SH-SY5Y (cell line): ENCODE data around the gene ZBTB20.

Experiments
- GATA2 ChIP-seq: IDR thresholded peaks from 2 replicates; pipeline ENCODE4 v1.6.1; 2011; ENCODE audit warnings: mild to moderate bottlenecking, low read depth, low read length
- GATA3 ChIP-seq: IDR thresholded peaks from 2 replicates; pipeline ENCODE4 v1.6.1; 2011; ENCODE audit warnings: low read depth, mild to moderate bottlenecking, low read length, moderate library complexity

The ZBTB20 gene

DNA sequence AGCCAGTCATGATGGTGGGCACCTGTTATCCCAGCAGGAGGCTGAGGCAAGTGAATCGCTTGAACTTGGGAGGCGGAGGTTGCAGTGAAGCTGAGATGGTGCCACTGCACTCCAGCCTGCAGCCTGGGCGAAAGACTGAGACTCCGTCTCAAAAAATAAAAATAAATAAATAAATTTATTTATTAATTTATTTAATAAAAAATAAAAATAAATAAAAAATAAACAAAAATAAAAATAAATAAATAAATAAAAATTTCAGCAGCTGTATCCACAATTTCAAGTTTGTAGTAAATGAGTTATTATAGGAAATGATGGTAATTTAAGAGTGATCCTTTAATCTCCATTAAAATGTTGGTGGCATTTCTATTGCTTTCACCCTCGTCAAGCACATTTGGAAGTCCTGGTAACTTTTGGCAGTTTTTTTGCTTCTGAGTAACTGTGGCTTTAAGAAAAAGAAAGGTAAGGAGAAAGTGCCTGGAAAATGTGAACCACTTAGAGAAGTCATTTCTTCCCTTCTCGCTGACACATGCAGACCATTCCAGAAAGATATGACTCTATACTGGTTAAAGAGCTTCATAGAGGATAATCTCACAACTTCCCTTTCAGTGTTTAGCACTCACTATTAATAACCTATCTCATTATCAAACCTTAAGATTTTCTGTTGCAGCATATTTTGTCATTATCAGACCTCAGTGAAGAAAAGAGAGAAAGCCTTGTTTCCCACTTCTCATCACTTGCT lies 556.6 kb downstream of the ZBTB20 start:
- no peak for TF ChIP-seq GATA2
- no peak for TF ChIP-seq GATA3

- TF ChIP-seq GATA3 (no peak), GATA2 (no peak)
Measured at GRCh38 chr3:114587986-114588385, 559.1 kb downstream of the ZBTB20 start.

DNA sequence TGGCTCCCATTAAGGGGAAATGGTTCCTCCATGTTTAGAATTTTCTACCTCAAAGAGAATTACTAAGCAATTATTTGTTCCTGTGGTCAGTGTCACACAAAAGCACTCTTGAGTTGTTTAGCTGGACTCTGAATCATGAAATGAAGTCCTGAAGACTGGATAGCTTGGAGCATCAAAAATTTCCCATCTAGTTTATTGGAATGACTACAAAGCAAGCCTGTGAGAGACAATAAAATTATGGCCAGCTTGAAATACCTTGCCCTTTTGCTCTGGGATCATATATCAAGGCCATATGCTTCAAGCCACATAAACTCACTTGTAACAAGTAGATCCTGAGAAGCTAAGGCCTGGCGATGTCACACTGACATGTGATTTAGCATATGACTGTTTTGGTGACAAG lies 561.0 kb downstream of the ZBTB20 start:
- TF ChIP-seq GATA2 (no peak), GATA3 (no peak)

- TF ChIP-seq GATA2 (no peak), GATA3 (no peak)
Measured at GRCh38 chr3:114585687-114586086, 561.4 kb downstream of the ZBTB20 start.

- no peak for TF ChIP-seq GATA3
- no peak for TF ChIP-seq GATA2
Measured at GRCh38 chr3:114584734-114585371, 562.2 kb downstream of the ZBTB20 start.

DNA sequence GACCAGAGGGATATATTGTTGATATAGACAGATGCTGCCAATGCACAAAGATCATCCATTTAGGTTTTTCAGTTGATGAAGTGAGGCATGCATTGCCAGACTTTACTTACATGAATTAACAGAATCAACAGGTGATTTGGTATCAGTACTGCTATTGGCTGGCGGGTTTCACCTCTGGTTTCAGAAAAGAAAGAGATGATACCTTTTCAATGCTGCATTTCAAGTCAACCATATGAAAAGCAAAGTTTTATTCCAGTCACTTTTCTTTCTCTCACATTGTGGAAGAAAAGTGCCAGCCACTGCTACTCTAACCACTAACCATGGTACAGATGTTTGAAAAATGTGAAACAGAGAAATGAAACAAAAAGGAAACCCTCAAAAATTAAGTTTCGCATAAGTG lies 564.2 kb downstream of the ZBTB20 start:
- TF ChIP-seq GATA2 (no peak), GATA3 (no peak)

DNA sequence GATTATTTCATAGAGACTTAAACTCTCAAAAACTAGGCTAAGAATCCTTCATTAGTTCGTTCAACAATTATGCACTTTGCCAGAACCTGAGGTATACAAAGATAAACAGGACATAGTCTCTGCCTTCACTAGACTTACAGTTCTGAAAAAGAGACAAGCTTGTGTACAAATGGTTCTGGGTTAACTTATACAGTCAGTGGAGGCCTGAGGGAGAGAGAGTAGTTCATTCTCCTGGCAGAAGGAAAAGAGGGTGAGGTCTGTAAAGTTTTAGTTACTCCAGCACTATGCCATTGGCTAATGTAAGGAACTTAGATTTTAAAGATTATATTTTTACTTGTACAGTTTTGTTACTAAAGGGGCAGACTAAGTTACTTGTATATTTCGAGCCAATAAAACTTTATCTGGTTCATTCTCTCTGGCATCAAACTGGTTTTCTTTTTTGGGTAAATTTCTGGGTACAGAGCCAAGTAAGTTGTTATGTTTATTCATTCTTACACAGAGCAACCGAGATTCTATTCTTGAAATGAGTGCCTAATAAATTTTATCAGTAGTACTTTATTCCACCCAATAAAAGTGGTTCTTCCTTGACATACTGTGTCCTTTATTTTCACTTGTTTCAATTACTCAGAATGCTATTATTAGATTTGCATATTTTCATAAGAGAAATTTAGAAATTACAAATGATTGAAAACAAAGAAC lies 574.6 kb downstream of the ZBTB20 start:
- no peak for TF ChIP-seq GATA3
- no peak for TF ChIP-seq GATA2

GRCh38 chr3:114571363-114571762 lies 575.7 kb downstream of the ZBTB20 start:
- TF ChIP-seq GATA3 (no peak), GATA2 (no peak)

DNA sequence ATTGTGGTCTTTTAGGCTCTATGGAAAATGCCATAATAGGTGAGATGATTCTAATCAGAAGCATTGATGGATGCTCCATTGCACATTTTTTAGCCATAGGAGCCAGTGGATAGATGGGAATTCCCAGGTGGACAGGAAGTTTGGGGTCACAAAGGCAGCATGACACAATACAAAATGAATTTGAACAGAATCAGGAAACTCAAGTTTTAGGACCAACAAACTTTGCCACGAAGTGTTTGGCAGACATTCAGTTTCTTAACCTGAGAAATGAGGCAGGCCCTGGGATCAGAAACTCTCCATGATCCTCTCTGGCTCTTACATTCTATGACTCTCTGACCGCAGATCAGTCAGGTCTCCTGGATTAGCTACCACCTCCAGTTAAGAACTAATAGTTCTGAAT lies 577.9 kb downstream of the ZBTB20 start:
- no peak for TF ChIP-seq GATA2
- TF ChIP-seq GATA3 = no peak

DNA sequence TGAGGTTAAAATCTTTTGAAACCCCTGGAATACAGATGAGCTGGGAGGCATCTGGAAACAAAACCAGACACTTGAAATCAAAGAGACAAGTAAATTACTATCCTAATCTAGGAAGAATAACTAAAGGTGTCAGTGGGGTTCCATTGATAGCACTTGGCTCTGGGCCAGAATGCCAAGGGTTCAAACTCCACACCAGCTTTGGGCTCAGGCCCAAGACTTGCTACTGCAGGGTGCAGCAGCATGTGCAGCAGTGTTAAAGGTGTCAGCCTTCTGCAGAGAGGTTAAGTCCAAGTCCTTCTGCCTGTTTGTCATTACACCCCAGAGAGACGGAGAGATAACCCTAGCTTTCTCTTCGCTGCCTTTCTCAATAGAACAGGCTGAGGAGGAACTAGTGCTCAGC lies 579.3 kb downstream of the ZBTB20 start:
- TF ChIP-seq GATA3 (no peak), GATA2 (no peak)

GRCh38 chr3:114566767-114567166 lies 580.3 kb downstream of the ZBTB20 start:
- TF ChIP-seq GATA3 (no peak), GATA2 (no peak)

GRCh38 chr3:114566162-114566755 lies 580.8 kb downstream of the ZBTB20 start:
- TF ChIP-seq GATA2 (no peak), GATA3 (no peak)

DNA sequence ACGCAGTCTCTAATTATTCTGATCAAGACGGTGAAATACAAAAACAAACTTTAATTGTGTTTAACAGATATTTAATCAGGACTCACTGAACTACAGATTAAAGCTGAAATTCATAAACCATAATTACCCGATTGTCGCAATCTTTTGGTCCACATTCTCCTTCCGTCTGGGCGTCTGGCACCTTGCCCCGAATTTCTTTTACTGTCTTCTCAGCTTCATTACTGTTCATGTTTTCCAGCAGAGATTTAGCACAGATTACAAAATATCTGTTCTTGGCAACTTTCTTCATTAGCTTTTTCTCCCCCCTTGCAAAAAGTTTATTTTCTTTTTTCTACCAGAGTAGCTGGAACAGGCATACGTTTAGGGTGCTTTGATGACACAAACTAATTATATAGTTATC lies 581.9 kb downstream of the ZBTB20 start:
- no peak; the same call in 1 of the 2 replicates for TF ChIP-seq GATA3
- peak; percentile 34; the same call in 1 of the 2 replicates for TF ChIP-seq GATA2

GRCh38 chr3:114563720-114564119 lies 583.4 kb downstream of the ZBTB20 start:
- TF ChIP-seq GATA2 (no peak), GATA3 (no peak)
